Left lung (tissue), 10 donors: ENCODE data around the gene EFNA5. TPM values are rescaled to one million over a fixed set of nuclear protein-coding genes. Genes with fewer than 3 reads are reported as not detected.

ENCODE experiments used
- ATAC-seq: fragments of 200-7000 bp; cut with Tn5 transposase; one replicate; pipeline ENCODE4 v1.9.1; 2020; ENCODE audit warnings: moderate library complexity
- DNase-seq, 4 donors: peaks; one replicate each; pipeline ENCODE4 v3.0.0-alpha.2; 2013 to 2020
- H3K27ac ChIP-seq, 2 donors: fragments of 200-600 bp; sonication (generic) in 1 of 2; one replicate each; pipeline versions ENCODE4 v1.5.0 to v1.8.0; 2020 to 2021
- H3K27me3 ChIP-seq, 2 donors: fragments of 200-600 bp; sonication (generic) in 1 of 2; one replicate each; pipeline versions ENCODE4 v1.5.0 to v1.8.0; 2020 to 2021
- H3K36me3 ChIP-seq, 2 donors: fragments of 200-600 bp; sonication (generic) in 1 of 2; one replicate each; pipeline versions ENCODE4 v1.5.0 to v1.8.0; 2020 to 2021
- H3K4me1 ChIP-seq, 2 donors: fragments of 200-600 bp; one replicate each; pipeline ENCODE4 v1.8.0; 2021
- H3K4me3 ChIP-seq, 2 donors: fragments of 200-600 bp; sonication (generic) in 1 of 2; one replicate each; pipeline versions ENCODE4 v1.5.0 to v1.8.0; 2020 to 2021; ENCODE audit warnings: mild to moderate bottlenecking in 1 of 2
- H3K9me3 ChIP-seq, 2 donors: fragments of 200-600 bp; sonication (generic) in 1 of 2; one replicate each; pipeline versions ENCODE4 v1.5.0 to v1.8.0; 2020 to 2021
- CTCF ChIP-seq, 2 donors: fragments of 200-600 bp; sonication (generic) in 1 of 2; IDR thresholded peaks; one replicate each; pipeline versions ENCODE4 v1.5.0 to v1.8.0; 2021; ENCODE audit warnings: antibody characterized with exemption in 2 of 2
- intact Hi-C, 2 donors: fragments of 100-400 bp; cut with DNase I; formaldehyde crosslinking; loops; one replicate each; pipeline versions ENCODE4 v1.11.2 to v1.14.2; 2022
- polyA plus RNA-seq, 6 donors: library from polyadenylated mRNA; unstranded; fragments of 120-200 nt; gene quantifications; one replicate each; pipeline ENCODE4 v1.2.1, GENCODE V29; 2013; ENCODE audit not compliant: insufficient read length in 6 of 6
- total RNA-seq, 2 donors: library from RNA; stranded (reverse); fragmentation: NEBNext Ultra II Directional; extraction: Animal tissue kit (Norgen Biotek cat#: 25700); gene quantifications; one replicate each; pipeline ENCODE4 v1.2.1, GENCODE V29; 2021
- donor health status: DM: no; HTN: yes; CAD: no.
- donor health status: DM: no; HTN: no; CAD: no.

Gene EFNA5
- total and polyA plus RNA-seq, 8 donors = 8.8 to 28.3 (median 22.8) TPM

DNA sequence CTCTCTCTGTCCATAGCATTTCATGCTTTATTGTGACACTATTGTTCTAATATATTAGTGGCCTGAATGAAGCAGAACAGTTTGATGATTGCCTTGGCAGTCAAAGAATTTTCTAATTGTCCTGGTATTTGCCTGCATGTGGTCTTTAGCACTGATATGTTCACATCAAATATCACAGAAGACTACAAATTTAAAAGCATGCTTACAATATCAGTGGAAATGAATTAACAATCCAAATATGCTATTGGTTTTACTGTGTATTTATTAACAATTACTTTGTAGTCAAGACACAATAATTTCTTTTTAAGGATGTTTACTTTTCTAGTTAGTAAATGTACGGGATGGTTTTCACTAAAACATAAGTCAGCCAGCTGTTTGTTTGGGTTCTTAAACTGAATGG is 18.3 kb downstream of the EFNA5 start:
- Histone ChIP-seq H3K4me3 (no peak overlapping the region), H3K9me3 (no peaks in the 10 kb centered on the region), H3K27ac (no peak overlapping the region), H3K27me3 (no peaks in the 10 kb centered on the region), H3K36me3 (no peaks in the 10 kb centered on the region), H3K4me1 (no peaks in the 10 kb centered on the region)
- DNase-seq (peak in 2 of 4 donors; percentile 33 to 40), ATAC-seq (no peak)
- no peak for TF ChIP-seq CTCF (IDR thresholded peaks at IDR 0.05)
- intact Hi-C loops = no loop called here

- no peak overlapping the region for H3K4me3 ChIP-seq
- ATAC-seq = no peak
- no peaks in the 10 kb centered on the region for H3K27me3 ChIP-seq
- intact Hi-C loops = no loop called here
- no peak for TF ChIP-seq CTCF (IDR thresholded peaks at IDR 0.05)
- DNase-seq = no peak
- H3K36me3 ChIP-seq = no peaks in the 10 kb centered on the region
- H3K9me3 ChIP-seq = no peaks in the 10 kb centered on the region
- H3K27ac ChIP-seq = no peak overlapping the region
- no peaks in the 10 kb centered on the region for H3K4me1 ChIP-seq
Measured at GRCh38 chr5:107651325-107651724, 19.4 kb downstream of the EFNA5 start.

DNA sequence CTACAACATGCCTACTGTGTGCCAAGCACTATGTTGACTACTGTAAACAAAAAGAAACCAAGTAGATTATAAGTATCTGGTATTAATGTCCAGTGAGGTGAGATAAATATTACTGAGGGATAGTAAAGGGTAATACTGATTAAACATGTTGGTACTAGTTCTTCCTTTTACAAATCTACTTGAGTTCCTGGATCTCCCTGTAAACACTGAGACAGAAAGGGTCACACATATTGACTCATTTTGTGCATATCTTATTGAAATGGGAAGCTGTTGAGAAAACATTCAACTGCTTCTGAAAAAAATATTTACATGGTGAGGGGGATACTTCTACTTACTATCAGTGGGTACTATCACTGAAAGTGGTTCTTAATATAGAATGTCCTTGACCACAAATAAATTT is 24.3 kb downstream of the EFNA5 start:
- Histone ChIP-seq H3K9me3 (no peaks in the 10 kb centered on the region), H3K27me3 (no peaks in the 10 kb centered on the region), H3K4me3 (no peak overlapping the region), H3K36me3 (no peaks in the 10 kb centered on the region), H3K4me1 (no peaks in the 10 kb centered on the region), H3K27ac (no peak overlapping the region)
- no peak for TF ChIP-seq CTCF (IDR thresholded peaks at IDR 0.05)
- DNase-seq (no peak), ATAC-seq (no peak)
- intact Hi-C loops = no loop called here

DNA sequence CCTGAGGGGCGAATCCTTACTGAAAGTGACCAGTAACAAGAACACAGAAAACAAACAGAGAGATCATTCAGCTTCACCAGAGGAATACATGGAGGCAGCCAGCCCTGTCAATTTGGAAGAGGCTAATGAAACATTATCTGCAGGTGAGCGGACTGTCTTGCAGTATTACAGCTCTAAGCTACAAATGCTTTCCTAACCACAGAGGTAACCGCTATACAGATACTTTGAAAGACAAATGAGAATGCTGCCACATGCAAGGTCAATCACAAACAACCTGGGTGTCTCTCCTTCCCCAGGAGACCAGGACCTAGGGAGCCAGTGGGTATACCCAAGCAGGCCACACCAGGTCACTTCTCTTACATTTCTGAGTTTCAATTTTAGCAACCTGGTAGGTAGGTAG is 30.2 kb downstream of the EFNA5 start:
- H3K36me3 ChIP-seq = no peaks in the 10 kb centered on the region
- no peak for TF ChIP-seq CTCF (IDR thresholded peaks at IDR 0.05)
- H3K27me3 ChIP-seq = no peaks in the 10 kb centered on the region
- H3K4me1 ChIP-seq = no peaks in the 10 kb centered on the region
- intact Hi-C loops = no loop called here
- H3K9me3 ChIP-seq = no peaks in the 10 kb centered on the region
- H3K4me3 ChIP-seq = no peak overlapping the region
- DNase-seq = no peak
- no peak overlapping the region for H3K27ac ChIP-seq
- ATAC-seq = no peak

DNA sequence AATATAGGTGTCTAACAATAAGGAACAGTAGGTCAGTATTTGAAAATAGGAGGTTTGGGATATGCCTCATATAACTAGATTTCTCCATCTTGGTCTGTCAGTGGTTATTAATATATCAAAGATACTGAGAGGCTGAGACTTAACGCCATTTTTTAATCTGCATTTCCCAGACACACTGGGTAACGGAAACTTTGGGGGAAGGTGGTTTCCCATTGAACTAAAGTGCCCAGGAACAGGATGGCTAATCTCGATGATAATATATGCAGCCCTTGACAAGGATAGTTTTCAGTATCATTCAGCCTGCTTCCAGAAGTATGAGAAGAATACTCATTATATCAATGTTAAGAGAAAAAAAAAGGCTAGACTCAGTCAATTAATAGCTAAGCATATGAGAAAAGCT is 30.7 kb downstream of the EFNA5 start:
- no peak for TF ChIP-seq CTCF (IDR thresholded peaks at IDR 0.05)
- Histone ChIP-seq H3K4me3 (no peak overlapping the region), H3K4me1 (no peaks in the 10 kb centered on the region), H3K27ac (no peak overlapping the region), H3K9me3 (no peaks in the 10 kb centered on the region), H3K27me3 (no peaks in the 10 kb centered on the region), H3K36me3 (no peaks in the 10 kb centered on the region)
- DNase-seq = no peak
- ATAC-seq = no peak
- intact Hi-C loops = no loop called here
